GM19324 (cell line): ENCODE results near the gene SNX20.

Experiments used
- ATAC-seq: cut with Tn5 transposase; IDR thresholded peaks from one replicate; pipeline ENCODE4 v1.9.1; 2021; ENCODE audit warnings: mild to moderate bottlenecking, moderate library complexity; ENCODE audit not compliant: unreplicated experiment, low FRiP score

Gene SNX20

DNA sequence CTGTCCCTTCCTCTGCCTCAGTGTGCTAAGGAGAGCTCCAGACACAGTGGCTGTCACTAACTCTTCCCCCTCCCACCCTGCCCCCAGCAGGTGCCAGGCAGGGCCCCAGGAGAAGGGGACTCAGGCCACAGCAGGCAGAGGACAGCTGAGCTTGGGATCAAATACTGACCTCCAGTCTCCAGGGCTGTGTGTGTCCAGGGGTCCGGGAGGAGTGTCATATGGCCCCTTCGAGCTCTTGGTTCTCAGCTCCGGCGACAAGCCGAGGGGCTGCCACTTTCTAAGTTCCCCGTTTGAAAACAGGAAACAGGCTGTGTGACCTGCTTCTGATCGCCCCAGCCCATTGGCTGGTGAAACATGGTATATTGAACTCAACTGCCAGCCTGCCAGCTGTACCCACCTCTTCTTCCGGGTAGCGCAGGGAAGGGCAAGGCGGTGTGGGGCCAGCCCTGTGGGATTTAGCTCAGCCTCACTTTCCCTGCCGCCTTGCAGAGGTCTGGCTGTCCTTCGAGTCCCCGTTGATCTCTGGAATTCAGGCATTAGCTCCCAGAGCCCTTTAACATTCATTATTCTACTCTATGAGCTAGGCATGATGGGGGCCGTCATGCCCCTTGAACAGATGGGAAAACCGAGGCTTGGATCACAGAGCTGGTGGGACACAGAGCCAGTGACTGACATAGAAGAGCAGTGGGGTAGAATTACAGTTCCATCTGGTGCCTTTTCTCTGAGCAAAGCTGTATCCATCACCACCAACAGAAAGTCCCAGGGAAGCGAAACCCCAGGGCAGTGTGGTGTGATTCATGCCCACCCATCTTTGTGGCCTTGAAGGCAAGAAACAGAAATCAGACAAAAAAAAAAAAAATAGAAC, at the start of gene SNX20:
Gene SNX20 (minus strand): TSS at position 292 of the 865 bp plus-strand sequence. CDS start 3,786 bp downstream, outside the sequence.
- ATAC-seq, result peak; percentile 81

- ATAC-seq, result no peak
Observed at GRCh38 chr16:50724306-50724705, 43.2 kb upstream of the SNX20 start.

DNA sequence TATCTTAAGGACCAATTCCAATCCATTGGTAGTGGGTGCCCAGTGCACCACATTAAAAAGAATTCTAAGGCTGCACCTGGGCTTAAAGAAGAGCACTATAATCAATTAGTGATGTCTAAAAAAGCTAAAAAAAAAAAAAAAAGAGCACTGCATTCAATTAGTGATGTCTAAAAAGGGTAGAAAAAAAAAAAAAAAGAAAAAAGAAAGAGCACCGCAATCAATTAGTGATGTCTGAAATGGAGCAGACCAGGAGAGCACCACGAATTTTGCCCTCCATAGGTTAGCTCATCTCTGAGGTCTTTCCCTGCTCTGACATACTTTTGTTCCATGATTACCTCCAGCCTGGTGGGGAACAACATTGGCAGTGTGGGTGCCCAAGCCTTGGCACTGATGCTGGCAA, 41.8 kb upstream of the SNX20 start:
- ATAC-seq, result no peak

DNA sequence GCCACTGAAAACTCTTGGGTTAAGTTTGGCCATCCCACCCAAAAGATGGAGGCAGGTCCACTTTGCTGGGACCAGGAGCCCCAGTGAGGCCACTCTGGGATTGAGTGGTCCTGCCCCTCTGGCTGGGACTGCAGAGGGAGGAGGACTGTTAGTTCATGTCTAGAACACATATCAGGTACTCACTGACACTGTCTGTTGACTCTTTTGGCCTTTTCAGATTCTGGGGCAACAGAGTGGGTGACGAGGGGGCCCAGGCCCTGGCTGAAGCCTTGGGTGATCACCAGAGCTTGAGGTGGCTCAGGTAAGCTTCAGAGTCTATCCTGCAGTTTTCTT, 41.3 kb upstream of the SNX20 start:
- no peak for ATAC-seq

- ATAC-seq, result no peak
Observed at GRCh38 chr16:50721549-50722404, 40.7 kb upstream of the SNX20 start.

DNA sequence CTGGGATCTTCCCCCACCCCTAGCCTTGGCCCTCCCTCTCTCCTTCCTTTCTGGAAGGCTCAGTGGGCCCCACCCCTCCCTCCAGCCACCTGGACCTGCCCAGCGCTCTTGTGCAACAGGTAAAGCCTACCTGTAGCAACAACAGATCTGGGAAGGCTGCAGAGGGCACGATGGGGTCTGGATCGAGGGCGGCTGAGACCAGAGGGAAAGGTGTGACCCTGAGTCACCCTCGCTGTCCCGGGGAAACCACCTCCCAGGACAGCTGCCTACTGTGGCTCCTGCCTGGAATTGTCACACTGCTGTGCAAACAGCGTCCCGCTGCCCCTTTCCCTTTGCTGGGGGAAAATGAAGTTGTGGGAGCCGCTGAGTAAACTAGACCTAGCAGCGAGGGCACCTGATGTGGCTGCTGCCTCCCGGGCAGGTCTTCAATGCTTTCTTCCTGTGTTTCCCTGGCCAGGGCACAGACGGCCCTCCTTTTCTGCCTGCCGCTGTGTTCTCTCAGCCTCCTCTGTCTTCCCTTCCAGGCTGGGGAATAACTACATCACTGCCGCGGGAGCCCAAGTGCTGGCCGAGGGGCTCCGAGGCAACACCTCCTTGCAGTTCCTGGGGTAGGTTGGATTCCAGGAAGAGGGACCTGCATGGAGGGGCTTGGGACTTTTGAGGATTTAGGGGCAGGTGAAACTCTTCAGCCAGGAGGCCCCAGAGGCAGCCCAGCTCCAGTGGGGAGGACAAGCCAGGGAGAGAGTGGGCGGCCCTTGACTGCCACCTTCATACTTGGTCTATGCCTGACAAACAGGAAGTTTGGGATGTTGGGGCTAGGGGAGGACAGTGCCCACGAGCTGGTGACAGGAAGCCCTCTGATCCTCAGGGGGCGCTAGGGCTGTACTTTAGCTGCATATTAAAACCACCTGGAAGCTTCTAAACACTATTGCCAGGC, 38.6 kb upstream of the SNX20 start:
- ATAC-seq, result no peak

DNA sequence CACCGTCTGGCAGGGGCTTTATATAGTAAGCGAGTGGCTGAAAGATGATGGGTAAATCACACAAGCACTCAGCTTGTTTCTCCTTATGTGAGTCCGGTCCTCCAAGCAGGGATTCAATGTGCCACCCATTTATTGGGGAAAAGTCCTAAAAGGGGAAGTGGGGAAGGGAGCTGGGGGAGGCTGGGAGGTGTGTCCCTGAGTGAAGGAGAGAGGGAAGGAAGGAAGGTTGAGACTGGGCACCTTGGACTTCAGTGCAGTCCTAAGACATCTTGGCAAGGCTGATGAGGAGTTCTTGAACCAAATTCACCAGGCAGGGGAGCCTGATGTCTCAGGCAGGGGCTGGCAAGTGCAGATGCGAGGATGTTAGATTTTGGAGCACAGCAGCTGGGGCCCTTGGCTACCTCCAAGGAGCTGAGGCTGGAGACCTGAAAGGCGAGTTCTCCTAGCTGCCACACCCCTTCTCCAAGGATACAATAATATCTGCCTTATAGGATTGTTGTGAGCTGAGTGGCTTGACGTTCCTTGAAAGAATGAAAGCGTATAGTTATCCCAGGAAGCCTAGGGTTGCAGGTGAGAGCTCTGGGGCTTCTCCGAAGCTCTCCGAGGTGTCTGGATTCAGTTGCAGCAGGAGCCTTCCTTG, 37.8 kb upstream of the SNX20 start:
- no peak for ATAC-seq

DNA sequence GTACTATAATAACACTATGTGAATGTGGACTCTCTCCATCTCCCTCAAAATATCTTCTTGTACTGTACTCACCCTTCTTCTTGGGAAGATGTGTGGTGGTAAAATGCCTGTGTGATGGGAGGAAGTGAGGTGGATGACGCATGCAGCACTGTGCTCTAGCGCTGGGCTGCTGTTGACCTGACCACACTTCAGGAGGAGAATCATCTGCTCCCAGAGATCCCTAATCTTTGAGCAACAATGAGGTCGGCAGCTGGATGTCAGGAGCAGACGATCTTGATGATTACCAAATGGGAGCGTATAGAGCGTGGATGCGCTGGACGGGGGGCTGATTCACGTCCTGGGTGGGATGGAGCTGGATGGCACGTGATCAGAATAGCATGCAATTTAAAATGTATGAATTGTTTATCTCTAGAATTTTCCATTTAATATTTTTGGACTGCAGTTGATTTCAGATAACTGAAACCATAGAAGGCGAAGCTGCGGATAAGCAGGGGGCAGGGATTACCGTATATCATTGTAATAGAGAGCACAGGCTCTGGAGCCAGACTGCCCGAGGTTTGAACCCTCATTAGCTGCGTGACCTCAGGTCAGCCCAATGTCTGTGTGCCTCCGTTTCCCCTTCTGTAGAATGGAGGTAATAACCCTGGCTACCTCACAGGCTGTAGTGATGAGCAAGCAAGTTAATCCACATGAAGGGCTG, 37.1 kb upstream of the SNX20 start:
- ATAC-seq, result no peak

GRCh38 chr16:50717494-50717893, 36.4 kb upstream of the SNX20 start:
- no peak for ATAC-seq

DNA sequence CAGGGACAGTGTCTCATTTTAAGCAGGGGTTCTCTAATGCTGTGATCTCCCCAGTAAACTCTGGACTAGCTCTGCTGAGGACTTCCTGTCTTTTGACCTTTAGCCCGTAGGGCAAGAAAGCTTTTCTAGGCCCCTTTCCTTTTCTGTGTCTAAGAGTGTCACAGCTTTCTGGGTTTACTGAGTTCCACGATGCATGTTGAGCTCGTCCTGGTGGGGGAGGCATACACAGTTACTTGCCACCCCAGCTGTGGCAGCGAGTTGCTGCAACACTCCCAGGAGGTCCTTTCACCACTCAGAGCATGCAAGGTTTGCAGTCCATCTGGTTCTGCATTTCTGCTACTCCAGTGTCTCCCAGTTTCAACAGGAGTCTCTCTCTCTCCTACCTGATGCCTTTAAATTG, 36.0 kb upstream of the SNX20 start:
- no peak for ATAC-seq

GRCh38 chr16:50712956-50713355, 31.8 kb upstream of the SNX20 start:
- ATAC-seq, result no peak

- no peak for ATAC-seq
Observed at GRCh38 chr16:50712560-50712898, 31.4 kb upstream of the SNX20 start.

DNA sequence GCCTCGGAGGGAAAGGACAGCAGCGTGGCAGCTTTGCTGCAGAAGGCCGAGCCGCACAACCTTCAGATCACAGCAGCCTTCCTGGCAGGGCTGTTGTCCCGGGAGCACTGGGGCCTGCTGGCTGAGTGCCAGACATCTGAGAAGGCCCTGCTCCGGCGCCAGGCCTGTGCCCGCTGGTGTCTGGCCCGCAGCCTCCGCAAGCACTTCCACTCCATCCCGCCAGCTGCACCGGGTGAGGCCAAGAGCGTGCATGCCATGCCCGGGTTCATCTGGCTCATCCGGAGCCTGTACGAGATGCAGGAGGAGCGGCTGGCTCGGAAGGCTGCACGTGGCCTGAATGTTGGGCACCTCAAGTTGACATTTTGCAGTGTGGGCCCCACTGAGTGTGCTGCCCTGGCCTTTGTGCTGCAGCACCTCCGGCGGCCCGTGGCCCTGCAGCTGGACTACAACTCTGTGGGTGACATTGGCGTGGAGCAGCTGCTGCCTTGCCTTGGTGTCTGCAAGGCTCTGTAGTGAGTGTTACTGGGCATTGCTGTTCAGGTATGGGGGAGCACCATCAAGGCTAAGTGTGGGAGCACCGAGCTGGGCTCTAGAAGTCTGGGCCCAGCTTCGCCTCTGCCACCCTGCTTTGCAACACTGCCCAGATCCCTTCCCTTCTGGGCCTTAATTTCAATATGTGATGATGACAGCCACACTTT, 30.9 kb upstream of the SNX20 start:
- ATAC-seq, result no peak

DNA sequence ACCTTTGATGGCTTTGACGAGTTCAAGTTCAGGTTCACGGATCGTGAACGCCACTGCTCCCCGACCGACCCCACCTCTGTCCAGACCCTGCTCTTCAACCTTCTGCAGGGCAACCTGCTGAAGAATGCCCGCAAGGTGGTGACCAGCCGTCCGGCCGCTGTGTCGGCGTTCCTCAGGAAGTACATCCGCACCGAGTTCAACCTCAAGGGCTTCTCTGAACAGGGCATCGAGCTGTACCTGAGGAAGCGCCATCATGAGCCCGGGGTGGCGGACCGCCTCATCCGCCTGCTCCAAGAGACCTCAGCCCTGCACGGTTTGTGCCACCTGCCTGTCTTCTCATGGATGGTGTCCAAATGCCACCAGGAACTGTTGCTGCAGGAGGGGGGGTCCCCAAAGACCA, 29.9 kb upstream of the SNX20 start:
- ATAC-seq, result no peak

DNA sequence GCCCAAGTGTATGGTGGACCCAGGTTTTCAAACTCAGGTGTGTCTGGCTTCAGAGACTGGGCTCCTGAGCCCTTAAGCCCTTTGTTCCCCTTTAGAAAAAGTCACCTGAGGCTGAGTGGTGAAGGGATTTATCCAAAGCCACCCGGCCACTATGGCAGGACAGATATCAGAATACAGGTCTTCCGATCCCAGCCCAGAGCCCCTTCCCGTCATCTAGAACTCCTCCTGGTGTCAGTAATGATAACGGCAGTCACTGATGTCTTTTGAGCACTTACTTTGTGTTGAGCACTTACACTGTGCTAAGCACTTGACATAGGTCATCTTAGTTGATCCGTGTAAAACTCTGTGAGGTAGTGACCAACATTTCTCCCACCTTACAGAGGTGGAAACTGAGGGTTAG, 28.9 kb upstream of the SNX20 start:
- ATAC-seq, result no peak

- ATAC-seq, result no peak
Observed at GRCh38 chr16:50709061-50709684, 28.1 kb upstream of the SNX20 start.

DNA sequence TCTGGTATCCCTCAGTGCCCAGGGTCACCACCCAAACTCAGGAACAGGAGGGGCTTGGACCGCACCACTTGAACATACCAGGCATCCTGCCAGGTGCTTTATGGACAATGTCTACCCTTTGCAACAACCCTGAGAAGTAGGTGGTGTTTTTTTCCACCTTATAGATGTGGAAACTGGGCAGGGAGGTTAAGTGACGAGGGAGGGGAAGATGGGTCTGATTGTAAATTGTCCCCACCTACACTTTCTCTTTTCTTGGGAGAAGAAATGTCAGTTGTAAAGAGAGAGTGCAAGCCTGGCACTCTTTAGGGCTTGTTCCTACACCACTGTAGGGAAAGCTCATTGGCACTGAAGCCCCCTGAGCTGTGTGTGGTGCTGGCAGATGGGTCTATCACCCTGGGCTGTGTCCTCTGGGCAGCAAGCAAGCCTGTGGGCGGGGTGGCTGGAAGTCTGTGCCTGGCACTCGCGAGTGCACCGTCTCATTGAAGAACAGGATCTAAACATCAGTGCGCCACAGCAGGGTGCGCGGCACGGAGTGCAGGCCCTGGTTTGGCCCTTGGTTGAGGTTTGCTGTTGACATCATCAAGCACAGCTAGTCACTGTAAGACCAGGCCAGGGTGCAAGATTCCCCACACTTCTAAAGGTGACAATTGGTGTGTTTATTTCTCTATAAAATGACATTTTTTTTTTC, 27.4 kb upstream of the SNX20 start:
- ATAC-seq, result no peak

- ATAC-seq, result no peak
Observed at GRCh38 chr16:50706250-50706649, 25.1 kb upstream of the SNX20 start.
